ENCODE data around the gene TNRC18.

DNA sequence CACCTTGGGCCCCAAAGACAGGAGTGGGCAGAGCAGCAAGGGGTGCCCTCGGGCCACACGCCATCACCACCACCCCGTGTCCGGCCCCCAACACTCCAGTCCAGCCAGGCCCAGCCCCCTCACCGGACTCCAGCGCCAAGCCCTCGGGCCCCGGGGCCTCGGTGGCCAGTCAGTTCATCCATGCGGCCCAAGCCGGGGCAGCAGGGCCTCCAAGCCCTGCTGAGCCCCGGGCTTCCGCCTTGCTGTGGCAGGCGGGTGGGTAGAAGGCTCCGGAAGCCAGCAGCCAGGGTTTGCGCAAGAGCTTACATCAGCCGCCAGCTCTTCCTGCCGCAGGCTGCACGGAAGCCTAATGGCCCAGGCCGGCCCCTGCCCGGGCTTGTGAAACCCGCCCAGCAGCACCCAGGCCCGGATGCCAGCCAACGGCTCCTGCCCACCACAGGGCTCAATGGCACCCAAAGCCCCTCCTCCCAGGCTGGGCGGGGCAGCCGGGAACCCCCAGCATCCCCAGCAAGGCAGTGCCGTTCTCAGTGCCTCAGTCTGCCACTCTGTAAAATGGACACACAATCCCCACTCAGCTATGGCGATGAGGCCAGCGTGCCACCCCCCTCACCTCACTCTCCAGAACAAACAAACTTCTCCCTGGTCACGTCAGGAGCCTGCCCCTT, 26.5 kb downstream of the TNRC18 start:
- TF ChIP-seq, protein P1, sequence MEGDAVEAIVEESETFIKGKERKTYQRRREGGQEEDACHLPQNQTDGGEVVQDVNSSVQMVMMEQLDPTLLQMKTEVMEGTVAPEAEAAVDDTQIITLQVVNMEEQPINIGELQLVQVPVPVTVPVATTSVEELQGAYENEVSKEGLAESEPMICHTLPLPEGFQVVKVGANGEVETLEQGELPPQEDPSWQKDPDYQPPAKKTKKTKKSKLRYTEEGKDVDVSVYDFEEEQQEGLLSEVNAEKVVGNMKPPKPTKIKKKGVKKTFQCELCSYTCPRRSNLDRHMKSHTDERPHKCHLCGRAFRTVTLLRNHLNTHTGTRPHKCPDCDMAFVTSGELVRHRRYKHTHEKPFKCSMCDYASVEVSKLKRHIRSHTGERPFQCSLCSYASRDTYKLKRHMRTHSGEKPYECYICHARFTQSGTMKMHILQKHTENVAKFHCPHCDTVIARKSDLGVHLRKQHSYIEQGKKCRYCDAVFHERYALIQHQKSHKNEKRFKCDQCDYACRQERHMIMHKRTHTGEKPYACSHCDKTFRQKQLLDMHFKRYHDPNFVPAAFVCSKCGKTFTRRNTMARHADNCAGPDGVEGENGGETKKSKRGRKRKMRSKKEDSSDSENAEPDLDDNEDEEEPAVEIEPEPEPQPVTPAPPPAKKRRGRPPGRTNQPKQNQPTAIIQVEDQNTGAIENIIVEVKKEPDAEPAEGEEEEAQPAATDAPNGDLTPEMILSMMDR (IDR thresholded peaks at IDR 0.05): peak in 1 of 6 experiments; percentile 2
- TF ChIP-seq POLR2A (IDR thresholded peaks at IDR 0.05): peak in 1 of 2 donors; percentile 53

Data from Peyer's patch (tissue), 4 donors.